Panc1 (cell line): ENCODE measurements around the gene PPFIA1. TPM values are rescaled to one million over a fixed set of nuclear protein-coding genes. Genes with fewer than 3 reads are reported as not detected.
A peak's percentile ranks its signal among the peaks of the same experiment; 100 is the strongest.

Source experiments
- ATAC-seq: fragments of 200-7000 bp; cut with Tn5 transposase; 2 replicates; pipeline ENCODE4 v1.9.1; 2020; ENCODE audit warnings: mild to moderate bottlenecking, moderate library complexity
- BruUV-seq: library from RNA; stranded (reverse); fragments of 400-500 nt; replicated peaks from 2 replicates; lab custom pipeline; 2021; lab: Mats Ljungman, UMichigan
- CTCF ChIA-PET: fragments of 300-600 bp; sonication (Branson Sonifier 250); formaldehyde crosslinking; loops from one replicate; lab custom pipeline; 2022; ENCODE audit warnings: antibody characterized with exemption; lab: Charles Lee
- POLR2A ChIA-PET: fragments of 300-600 bp; sonication (Branson Sonifier 250); formaldehyde crosslinking; loops from one replicate; lab custom pipeline; 2022; ENCODE audit warnings: antibody characterized with exemption; lab: Charles Lee
- DNase-seq: peaks from one replicate; pipeline ENCODE4 v3.0.0-alpha.2; 2010; ENCODE audit warnings: low read depth, low spot score
- H3K27ac ChIP-seq: 2 replicates; pipeline ENCODE4 v1.5.1; 2011; ENCODE audit warnings: mild to moderate bottlenecking, low read length, inconsistent platforms
- H3K27me3 ChIP-seq: fragments of 200-500 bp; sonication (Bioruptor generic); 2 replicates; pipeline ENCODE4 v1.6.0; 2014; ENCODE audit warnings: low read length, inconsistent platforms; ENCODE audit not compliant: control insufficient read depth, insufficient read depth
- H3K36me3 ChIP-seq: fragments of 200-500 bp; sonication (Bioruptor generic); 2 replicates; pipeline ENCODE4 v1.5.1; 2014; ENCODE audit warnings: inconsistent platforms, mild to moderate bottlenecking, low read length, moderate library complexity; ENCODE audit not compliant: control insufficient read depth, insufficient read depth
- H3K4me1 ChIP-seq: 2 replicates; pipeline ENCODE4 v1.5.1; 2011; ENCODE audit warnings: inconsistent platforms, mild to moderate bottlenecking, low read length, moderate library complexity; ENCODE audit not compliant: control insufficient read depth, insufficient read depth
- H3K4me3 ChIP-seq, 2 experiments: 2 replicates each; pipeline ENCODE4 v1.5.1; 2011 to 2012; ENCODE audit warnings: low read depth in 2 of 2, low read length in 2 of 2, mild to moderate bottlenecking in 2 of 2, inconsistent platforms in 1 of 2, moderate library complexity in 1 of 2
- H3K9me3 ChIP-seq: fragments of 200-500 bp; sonication (Bioruptor generic); 2 replicates; pipeline ENCODE4 v1.5.1; 2014; ENCODE audit warnings: low read depth, mild to moderate bottlenecking, inconsistent platforms, low read length, moderate library complexity; ENCODE audit not compliant: control insufficient read depth, insufficient read depth
- CTCF ChIP-seq: fragments of 450-650 bp; IDR thresholded peaks from 2 replicates; pipeline ENCODE4 v1.5.1; 2017; ENCODE audit warnings: mild to moderate bottlenecking
- POLR2AphosphoS5 ChIP-seq: IDR thresholded peaks from 2 replicates; pipeline ENCODE4 v1.6.1; 2012; ENCODE audit warnings: mild to moderate bottlenecking, low read depth, low read length, moderate library complexity
- REST ChIP-seq, 2 experiments: IDR thresholded peaks; 2 replicates each; pipeline ENCODE4 v1.6.1; 2011 to 2012; ENCODE audit warnings: low read depth in 2 of 2, control low read depth in 1 of 2, low read length in 1 of 2, mild to moderate bottlenecking in 1 of 2, moderate library complexity in 1 of 2; ENCODE audit not compliant: insufficient read depth in 1 of 2
- SIN3A ChIP-seq: IDR thresholded peaks from 2 replicates; pipeline ENCODE4 v1.6.1; 2012; ENCODE audit warnings: low read depth, mild to moderate bottlenecking, low read length, moderate library complexity, borderline replicate concordance; ENCODE audit not compliant: insufficient read depth
- TCF7L2 ChIP-seq: IDR thresholded peaks from 2 replicates; pipeline ENCODE4 v1.6.1; 2011; ENCODE audit warnings: mild to moderate bottlenecking, low read depth, low read length, inconsistent platforms
- in situ Hi-C: cut with HindIII; loops from 2 replicates; pipeline ENCODE4 v1.10.0; 2016; ENCODE audit warnings: low sequenced_read_pairs, low pct_unique_long_range_greater_than_20kb
- intact Hi-C: fragments of 100-400 bp; cut with micrococcal nuclease; formaldehyde crosslinking; loops from one replicate; pipeline ENCODE4 v1.10.0; 2022; ENCODE audit not compliant: unreplicated experiment
- total RNA-seq: library from RNA; stranded (reverse); gene quantifications from one replicate; pipeline ENCODE4 v1.2.1, GENCODE V29; 2021; ENCODE audit not compliant: unreplicated experiment

The PPFIA1 gene
- total RNA-seq, 1 experiment from 2014 or later, result 101 TPM

- in situ Hi-C loops, result no loop called here
- no peak overlapping the region for H3K4me3 ChIP-seq
- TF ChIP-seq POLR2AphosphoS5 (no peak), REST (IDR thresholded peaks at IDR 0.05; ENCODE audit: insufficient read depth in 1 of 2, low read depth in 2 of 2, low read length in 1 of 2) (no peak), TCF7L2 (no peak)
- no peaks in the 10 kb centered on the region for H3K27me3 ChIP-seq
- H3K36me3 ChIP-seq, result 0 out of 2 replicates have a peak, but pooled peaks cover 3% of the 10 kb centered on the region
- no peak overlapping the region for H3K27ac ChIP-seq
- POLR2A ChIA-PET, result interaction anchor here (0.6 to 0.7 kb wide), 2 partner anchors 10 to 16 kb away, joined by 3 read pairs; no protein-coding TSS in a partner anchor
- DNase-seq, result no peak
- intact Hi-C loops, result no loop called here
- H3K9me3 ChIP-seq, result no peaks in the 10 kb centered on the region
- BruUV-seq, result no TSS peak
- CTCF ChIA-PET, result no interaction called here
- ATAC-seq, result peak; percentile 52; the same call in 1 of the 2 replicates
- no peaks in the 10 kb centered on the region for H3K4me1 ChIP-seq
Observed at GRCh38 chr11:70296681-70297080, 26.2 kb downstream of the PPFIA1 start.

GRCh38 chr11:70297341-70297740 is 26.9 kb downstream of the PPFIA1 start:
- no peak for DNase-seq
- CTCF ChIA-PET, result no interaction called here

More at GRCh38 chr11:70297341-70297740, 26.9 kb downstream of the PPFIA1 start:
- Histone ChIP-seq H3K36me3 (0 out of 2 replicates have a peak, but pooled peaks cover 3% of the 10 kb centered on the region), H3K9me3 (no peaks in the 10 kb centered on the region), H3K4me3 (no peak overlapping the region), H3K4me1 (no peaks in the 10 kb centered on the region), H3K27me3 (no peaks in the 10 kb centered on the region), H3K27ac (no peak overlapping the region)
- ATAC-seq, result peak; percentile 56
- POLR2A ChIA-PET, result interaction anchor here (0.6 to 0.7 kb wide), 2 partner anchors 10 to 17 kb away, joined by 3 read pairs; no protein-coding TSS in a partner anchor
- TF ChIP-seq CTCF (no peak), SIN3A (no peak)
- BruUV-seq, result no TSS peak
- in situ Hi-C loops (no loop called here), intact Hi-C loops (no loop called here)
